DMS114 treated with DMSO at 0.1 percent for 48 hours (cell line): ENCODE results near the gene CLMP.
"Not testable (repeated sequence)": the region's sequence is repeated elsewhere in the genome, so short reads cannot be mapped to it uniquely, and the experiment has no call there.

Experiments used
- DNase-seq: peaks from one replicate; lab custom pipeline; 2025; ENCODE audit not compliant: unreplicated experiment; lab: John Stamatoyannopoulos, UW

The CLMP gene

GRCh38 chr11:123170929-123171328 lies 24.1 kb downstream of the CLMP start:
- DNase-seq = no peak

- DNase-seq = no peak
Measured at GRCh38 chr11:123169821-123170220, 25.2 kb downstream of the CLMP start.

GRCh38 chr11:123168955-123169484 lies 26.0 kb downstream of the CLMP start:
- DNase-seq = no peak

- no peak for DNase-seq
Measured at GRCh38 chr11:123168241-123168640, 26.8 kb downstream of the CLMP start.

GRCh38 chr11:123166071-123166559 lies 28.9 kb downstream of the CLMP start:
- no peak for DNase-seq

- DNase-seq = no peak
Measured at GRCh38 chr11:123164732-123165450, 30.2 kb downstream of the CLMP start.

GRCh38 chr11:123163621-123164020 lies 31.4 kb downstream of the CLMP start:
- no peak for DNase-seq

GRCh38 chr11:123161376-123162030 lies 33.5 kb downstream of the CLMP start:
- no peak for DNase-seq

- no peak for DNase-seq
Measured at GRCh38 chr11:123159183-123159857, 35.7 kb downstream of the CLMP start.

GRCh38 chr11:123158033-123159003 lies 36.7 kb downstream of the CLMP start:
- DNase-seq = no peak

GRCh38 chr11:123152951-123153350 lies 42.1 kb downstream of the CLMP start:
- DNase-seq = no peak

GRCh38 chr11:123152346-123152745 lies 42.7 kb downstream of the CLMP start:
- DNase-seq = not testable (repeated sequence)

GRCh38 chr11:123151796-123152195 lies 43.3 kb downstream of the CLMP start:
- DNase-seq = no peak

- no peak for DNase-seq
Measured at GRCh38 chr11:123151366-123151765, 43.7 kb downstream of the CLMP start.

- no peak for DNase-seq
Measured at GRCh38 chr11:123150882-123151281, 44.2 kb downstream of the CLMP start.

GRCh38 chr11:123148965-123149364 lies 46.1 kb downstream of the CLMP start:
- no peak for DNase-seq

GRCh38 chr11:123145661-123146060 lies 49.4 kb downstream of the CLMP start:
- no peak for DNase-seq

- DNase-seq = no peak
Measured at GRCh38 chr11:123145220-123145619, 49.8 kb downstream of the CLMP start.

GRCh38 chr11:123144707-123145106 lies 50.3 kb downstream of the CLMP start:
- DNase-seq = no peak

GRCh38 chr11:123143921-123144320 lies 51.1 kb downstream of the CLMP start:
- DNase-seq = no peak

GRCh38 chr11:123143476-123143875 lies 51.6 kb downstream of the CLMP start:
- no peak for DNase-seq
